ENCODE results near the gene DMAC2. TPM values are rescaled to one million over a fixed set of nuclear protein-coding genes. Genes with fewer than 3 reads are reported as not detected.
"Not testable (repeated sequence)": the region's sequence is repeated elsewhere in the genome, so short reads cannot be mapped to it uniquely, and the experiment has no call there.

Gene DMAC2
- total RNA-seq, 1 donor from 2014 or later: 45.0 TPM

DNA sequence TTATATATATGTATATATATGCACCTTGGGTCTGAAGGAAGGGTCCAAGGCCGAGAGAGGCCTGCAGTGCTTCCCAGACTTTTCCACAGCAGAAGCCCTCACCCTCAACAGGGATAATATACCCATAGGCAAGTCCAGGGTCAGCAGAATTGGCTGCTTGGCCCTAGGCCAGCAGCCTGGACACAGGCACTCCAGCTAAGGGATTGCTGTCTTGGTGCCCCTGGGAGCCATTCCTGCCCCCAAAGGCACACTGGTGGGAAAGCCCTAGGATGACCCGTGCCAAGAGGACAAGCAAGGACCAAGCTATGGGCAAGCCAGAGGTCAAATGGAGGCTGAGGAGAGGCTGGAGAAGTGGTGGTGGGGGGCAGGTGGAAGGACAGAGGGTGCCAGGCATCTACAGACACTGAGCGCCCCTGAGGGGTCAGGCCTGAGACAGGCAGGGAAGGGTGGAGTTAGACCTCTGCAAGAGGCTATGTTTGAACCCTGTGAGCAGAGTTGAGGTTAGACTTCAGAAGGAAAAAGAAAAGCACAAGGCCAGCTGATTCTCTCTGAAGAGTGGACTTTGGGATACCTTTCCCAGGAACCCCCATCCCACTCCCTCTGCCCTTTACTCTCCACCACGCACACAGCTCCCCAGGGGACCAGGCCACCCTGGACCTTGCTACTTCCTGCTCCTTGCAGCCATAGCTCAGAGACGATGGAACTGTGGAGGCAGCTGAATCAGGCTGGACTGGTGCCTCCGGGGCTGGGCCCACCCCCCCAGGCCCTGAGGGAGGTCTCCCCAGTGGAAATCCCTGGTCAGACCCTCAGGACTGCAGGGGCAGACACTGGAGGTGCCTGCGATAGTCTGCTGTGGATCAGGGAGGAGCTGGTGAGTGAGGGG, 3.0 kb upstream of the DMAC2 start, which contains the start of gene ERICH4:
ERICH4 (plus strand) TSS at position 684 of the 883 bp plus-strand sequence; CDS start at position 698, 14 bp downstream.
- DNase-seq (ENCODE audit: low spot score): no peak

- no peak for DNase-seq (ENCODE audit: low spot score)
Measured at GRCh38 chr19:41441321-41441945, 1.7 kb upstream of the DMAC2 start.

- DNase-seq (ENCODE audit: low spot score): no peak
Measured at GRCh38 chr19:41437944-41438574, 1.7 kb downstream of the DMAC2 start.

DNA sequence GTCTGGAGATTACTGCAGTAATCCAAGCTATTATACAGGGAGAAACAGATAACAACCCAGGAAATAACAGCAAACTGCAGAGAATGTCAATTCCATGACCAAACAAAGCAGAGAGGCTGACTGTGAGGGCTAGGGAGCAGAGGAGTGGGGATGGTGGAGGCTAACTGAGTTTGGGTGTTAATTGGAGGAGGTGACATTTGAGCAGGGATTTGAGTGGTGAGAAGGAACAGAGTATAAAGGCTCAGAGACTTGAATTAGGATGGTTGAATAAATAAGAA, 3.1 kb downstream of the DMAC2 start:
- no peak for DNase-seq (ENCODE audit: low spot score)

DNA sequence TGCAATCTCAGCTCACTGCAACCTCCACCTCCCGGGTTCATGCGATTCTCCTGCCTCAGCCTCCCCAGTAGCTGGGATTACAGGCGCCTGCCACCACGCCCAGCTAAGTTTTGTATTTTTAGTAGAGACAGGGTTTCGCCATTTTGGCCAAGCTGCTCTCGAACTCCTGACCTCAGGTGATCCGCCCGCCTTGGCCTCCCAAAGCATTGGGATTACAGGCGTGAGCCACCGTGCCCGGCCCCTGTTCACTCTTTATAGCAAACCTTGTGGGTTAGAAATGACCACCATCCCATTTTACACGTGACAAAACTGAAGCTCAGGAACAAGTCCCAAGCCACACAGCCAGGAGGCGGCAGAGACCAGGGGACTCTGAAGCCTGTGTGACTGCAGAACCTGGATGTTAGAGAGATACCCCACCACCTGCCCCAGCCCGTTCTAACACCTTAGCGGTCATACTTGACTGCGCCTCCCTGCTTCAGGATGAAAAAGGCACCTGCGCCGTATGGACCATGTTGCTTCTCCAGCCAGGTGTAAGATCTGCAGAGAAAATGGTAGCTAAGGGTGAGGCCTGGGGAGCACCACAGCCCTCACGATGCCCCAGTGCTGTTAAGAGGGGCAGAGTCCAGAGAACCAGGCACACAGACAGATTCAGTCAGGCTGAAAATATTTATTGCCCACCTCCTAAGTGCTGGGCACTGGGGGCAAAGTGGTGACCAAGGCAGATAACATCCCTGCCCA, 3.6 kb downstream of the DMAC2 start:
- DNase-seq (ENCODE audit: low spot score): no peak

GRCh38 chr19:41435376-41435775, 4.3 kb downstream of the DMAC2 start:
- not testable (repeated sequence) for DNase-seq (ENCODE audit: low spot score)

DNA sequence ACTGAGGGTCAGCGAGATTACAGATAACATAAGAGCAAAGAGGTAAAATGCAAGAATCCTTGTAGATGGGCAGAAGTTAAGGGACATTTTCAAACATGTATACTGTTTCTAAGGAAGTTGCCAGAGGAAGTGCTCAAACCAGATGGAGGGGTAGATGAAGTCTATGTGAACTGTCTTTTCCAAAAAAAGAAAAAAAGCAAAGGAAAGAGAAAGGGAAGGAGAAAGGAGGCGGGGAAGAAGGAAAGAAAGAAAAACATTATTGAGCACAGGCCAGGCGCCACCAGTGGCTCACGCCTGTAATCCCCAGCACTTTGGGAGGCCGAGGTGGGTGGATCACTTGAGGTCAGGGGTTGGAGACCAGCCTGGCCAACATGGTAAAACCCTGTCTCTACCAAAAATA, 5.3 kb downstream of the DMAC2 start:
- no peak for DNase-seq (ENCODE audit: low spot score)

GRCh38 chr19:41433171-41433570, 6.5 kb downstream of the DMAC2 start:
- no peak for DNase-seq (ENCODE audit: low spot score)

- no peak for DNase-seq (ENCODE audit: low spot score)
Measured at GRCh38 chr19:41431426-41432386, 8.0 kb downstream of the DMAC2 start.

- no peak for DNase-seq (ENCODE audit: low spot score)
Measured at GRCh38 chr19:41430922-41431321, 8.8 kb downstream of the DMAC2 start.

GRCh38 chr19:41428481-41428859, 11.2 kb downstream of the DMAC2 start:
- DNase-seq (ENCODE audit: low spot score): no peak

GRCh38 chr19:41427647-41428480, 11.8 kb downstream of the DMAC2 start:
- no peak for DNase-seq (ENCODE audit: low spot score)

DNA sequence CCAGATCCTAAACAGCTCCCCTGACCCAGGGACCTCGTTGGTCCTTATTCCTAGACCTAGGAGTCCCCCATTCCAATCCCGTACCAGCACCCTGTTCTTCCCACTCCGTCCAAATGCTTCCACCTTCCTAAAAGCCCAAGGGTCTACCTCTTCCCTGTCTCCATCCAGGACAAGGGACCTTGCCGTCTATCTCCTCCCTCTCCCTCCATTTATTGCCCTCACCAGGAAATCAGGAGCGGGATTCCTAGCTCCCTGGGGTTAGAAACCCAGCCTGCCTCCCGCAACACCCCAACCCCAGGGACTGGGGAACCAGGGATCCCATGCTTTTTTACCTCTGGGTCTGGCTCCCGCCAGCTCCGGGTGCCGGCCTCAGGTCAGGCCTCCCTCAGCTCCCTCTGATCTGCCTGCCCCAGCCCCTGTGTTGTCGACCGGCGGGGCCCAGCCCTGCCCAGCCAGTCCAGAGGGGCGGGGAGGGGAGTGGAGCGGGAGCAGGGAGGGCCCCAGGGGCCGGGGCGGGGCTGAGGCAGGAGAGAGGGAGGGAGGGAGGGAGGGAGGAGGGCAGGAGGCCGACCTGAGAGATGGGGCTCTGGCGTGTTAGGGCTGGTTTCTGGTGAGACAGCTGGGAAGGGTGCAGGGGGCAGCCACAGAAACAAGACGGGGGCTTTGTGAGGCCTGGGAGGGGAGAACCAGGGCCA, 12.6 kb downstream of the DMAC2 start, which contains the start of gene B3GNT8:
B3GNT8 (minus strand) TSS at position 423 of the 695 bp plus-strand sequence. CDS start 596 bp downstream, outside the sequence.
- DNase-seq (ENCODE audit: low spot score): peak; percentile 65

DNA sequence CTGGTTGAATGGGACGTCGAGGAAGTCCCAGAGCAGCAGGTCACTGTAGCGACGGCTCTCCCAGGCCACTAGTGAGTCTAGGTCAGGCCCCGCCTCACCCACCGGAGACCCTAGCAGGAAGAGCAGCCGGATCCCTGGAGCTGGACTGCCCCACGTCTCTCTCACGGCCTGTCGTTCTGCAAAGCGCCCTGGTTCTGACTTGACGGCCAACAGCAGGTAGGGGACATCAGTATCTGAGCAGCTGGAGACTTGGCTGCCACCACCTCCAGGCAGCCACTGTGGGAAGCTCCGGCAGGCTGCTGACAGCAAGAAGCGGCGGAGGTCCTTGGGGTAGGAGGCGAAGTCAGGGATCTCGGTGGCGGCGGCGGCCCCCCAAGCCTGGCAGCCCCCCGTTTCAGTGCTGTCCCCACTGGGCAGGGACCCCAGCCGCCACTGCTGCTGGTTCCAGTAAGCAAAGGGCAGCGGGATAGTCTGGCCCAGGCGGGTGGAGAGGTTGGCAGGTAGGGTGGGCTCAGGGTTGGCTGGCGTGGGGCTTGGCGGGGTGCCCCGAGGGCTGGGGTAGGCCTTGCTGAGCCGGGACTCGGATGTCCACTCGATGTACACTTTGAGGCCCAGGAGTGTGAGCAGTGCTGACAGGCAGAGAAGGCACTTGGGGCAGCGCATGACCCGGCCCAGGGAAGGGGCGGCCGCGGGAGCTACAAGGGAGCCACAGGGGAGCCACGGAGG, 13.4 kb downstream of the DMAC2 start:
- no peak for DNase-seq (ENCODE audit: low spot score)

GRCh38 chr19:41425174-41426115, 14.3 kb downstream of the DMAC2 start:
- DNase-seq (ENCODE audit: low spot score): no peak

- no peak for DNase-seq (ENCODE audit: low spot score)
Measured at GRCh38 chr19:41424335-41425173, 15.2 kb downstream of the DMAC2 start.

GRCh38 chr19:41422955-41423354, 16.8 kb downstream of the DMAC2 start:
- DNase-seq (ENCODE audit: low spot score): no peak
